Thyroid gland (tissue), 4 donors: ENCODE results near the gene BRD3. TPM values are rescaled to one million over a fixed set of nuclear protein-coding genes. Genes with fewer than 3 reads are reported as not detected.
A peak's percentile ranks its signal among the peaks of the same experiment; 100 is the strongest.

Experiments used
- DNase-seq, 2 donors: peaks; one replicate each; pipeline ENCODE4 v3.0.0-alpha.2; 2019
- H3K27ac ChIP-seq, 3 donors: fragments of 200-600 bp; sonication (generic); 1 replicate in 2 of 3; 2 replicates in 1 of 3; pipeline ENCODE4 v1.5.1; 2016 to 2019; ENCODE audit warnings: mild to moderate bottlenecking in 1 of 3, moderate library complexity in 1 of 3
- H3K27me3 ChIP-seq: fragments of 200-600 bp; sonication (generic); one replicate; pipeline ENCODE4 v1.5.1; 2019
- H3K36me3 ChIP-seq, 2 donors: fragments of 200-600 bp; sonication (generic); one replicate each; pipeline ENCODE4 v1.5.1; 2016 to 2019
- H3K4me1 ChIP-seq, 2 donors: fragments of 200-600 bp; sonication (generic); one replicate each; pipeline ENCODE4 v1.5.1; 2017 to 2019
- H3K4me3 ChIP-seq, 3 donors: fragments of 200-600 bp; sonication (generic); replicated peaks in 1 of 3; 1 replicate in 2 of 3; 2 replicates in 1 of 3; pipeline ENCODE4 v1.5.1; 2016; ENCODE audit warnings: mild to moderate bottlenecking in 1 of 3
- H3K9me3 ChIP-seq: fragments of 200-600 bp; sonication (generic); one replicate; pipeline ENCODE4 v1.5.1; 2017
- POLR2A ChIP-seq, 2 donors: fragments of 450-650 bp; IDR thresholded peaks; one replicate each; pipeline ENCODE4 v1.6.1; 2017; ENCODE audit warnings: antibody characterized with exemption in 2 of 2, mild to moderate bottlenecking in 2 of 2, moderate library complexity in 1 of 2
- WGBS, 2 donors: methylation state at CpG; one replicate each; pipeline ENCODE4 v1.1.5; 2017; 5-methylcytosine and 5-hydroxymethylcytosine counted together
- intact Hi-C: fragments of 100-400 bp; cut with DNase I; formaldehyde crosslinking; loops from one replicate; pipeline ENCODE4 v1.15.1; 2023
- total RNA-seq, 4 donors: library from RNA; depleted of rRNA; stranded (reverse); fragments of >200 nt; gene quantifications; one replicate each; pipeline ENCODE4 v1.2.3, GENCODE V29; 2016
- TF ChIP-seq, protein P1 (sequence below), 6 experiments: fragments of 200-600 bp in 3 of 6; fragments of 450-650 bp in 3 of 6; sonication (generic) in 3 of 6; IDR thresholded peaks; one replicate each; pipeline ENCODE4 v1.5.1; 2016 to 2019; ENCODE audit warnings: antibody characterized with exemption in 6 of 6, mild to moderate bottlenecking in 2 of 6, inconsistent platforms in 1 of 6, moderate library complexity in 1 of 6

The BRD3 gene
- total RNA-seq, 4 donors from 2014 or later, result 21.6 to 42.7 (median 28.7) TPM

DNA sequence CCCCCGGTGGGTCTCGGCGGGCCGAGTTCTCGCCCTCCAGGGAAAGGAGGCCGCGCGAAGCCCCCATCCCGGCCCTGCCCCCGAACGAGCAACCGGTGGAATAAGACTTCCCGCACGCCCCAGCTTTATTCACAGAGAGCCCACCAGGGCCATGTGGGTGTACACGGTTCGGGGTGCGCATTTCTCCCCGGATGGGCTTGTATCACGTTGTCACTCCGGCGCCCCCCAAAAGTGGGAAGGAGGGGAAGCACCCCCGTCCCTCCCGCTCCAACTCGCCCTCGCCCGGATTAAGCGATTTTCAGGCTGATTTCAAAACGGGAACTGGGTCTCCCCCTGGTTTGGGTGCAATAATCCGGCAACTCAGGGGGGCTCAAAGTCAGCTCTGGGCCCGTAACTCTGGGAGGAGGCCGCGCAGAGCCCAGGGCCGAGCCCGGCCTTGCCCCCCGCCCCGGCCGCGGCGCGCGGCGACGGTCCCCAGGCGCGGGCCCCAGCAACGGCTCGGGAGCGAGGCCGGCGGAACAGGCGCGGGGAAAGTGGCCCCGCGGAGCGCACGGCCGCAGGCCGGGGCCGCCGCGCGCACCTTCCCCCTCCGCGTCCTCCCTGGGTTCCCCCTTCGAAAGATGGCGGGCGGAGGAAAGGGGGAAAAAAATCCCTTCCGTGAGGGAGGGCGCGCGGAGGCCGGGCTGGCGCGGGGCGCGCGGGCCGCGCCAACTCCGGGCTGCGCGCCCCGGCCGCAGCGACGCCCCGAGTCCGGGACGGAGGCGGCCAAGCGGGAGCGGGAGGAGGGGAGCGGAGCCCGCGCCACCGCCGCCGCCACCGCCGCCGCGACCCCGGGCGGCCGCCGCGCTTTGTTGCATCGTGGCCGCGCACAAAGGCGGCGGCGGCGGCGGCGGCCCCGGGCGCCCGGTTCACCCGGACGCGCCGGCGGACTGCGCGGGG lies 644 bp downstream of the BRD3 start:
- no peaks in the 10 kb centered on the region for H3K27me3 ChIP-seq
- TF ChIP-seq POLR2A (IDR thresholded peaks at IDR 0.05), result no peak
- TF ChIP-seq, protein P1, sequence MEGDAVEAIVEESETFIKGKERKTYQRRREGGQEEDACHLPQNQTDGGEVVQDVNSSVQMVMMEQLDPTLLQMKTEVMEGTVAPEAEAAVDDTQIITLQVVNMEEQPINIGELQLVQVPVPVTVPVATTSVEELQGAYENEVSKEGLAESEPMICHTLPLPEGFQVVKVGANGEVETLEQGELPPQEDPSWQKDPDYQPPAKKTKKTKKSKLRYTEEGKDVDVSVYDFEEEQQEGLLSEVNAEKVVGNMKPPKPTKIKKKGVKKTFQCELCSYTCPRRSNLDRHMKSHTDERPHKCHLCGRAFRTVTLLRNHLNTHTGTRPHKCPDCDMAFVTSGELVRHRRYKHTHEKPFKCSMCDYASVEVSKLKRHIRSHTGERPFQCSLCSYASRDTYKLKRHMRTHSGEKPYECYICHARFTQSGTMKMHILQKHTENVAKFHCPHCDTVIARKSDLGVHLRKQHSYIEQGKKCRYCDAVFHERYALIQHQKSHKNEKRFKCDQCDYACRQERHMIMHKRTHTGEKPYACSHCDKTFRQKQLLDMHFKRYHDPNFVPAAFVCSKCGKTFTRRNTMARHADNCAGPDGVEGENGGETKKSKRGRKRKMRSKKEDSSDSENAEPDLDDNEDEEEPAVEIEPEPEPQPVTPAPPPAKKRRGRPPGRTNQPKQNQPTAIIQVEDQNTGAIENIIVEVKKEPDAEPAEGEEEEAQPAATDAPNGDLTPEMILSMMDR (IDR thresholded peaks at IDR 0.05), result no peak
- H3K27ac ChIP-seq, result peak overlapping the region; percentile 29 to 53 (median 51)
- H3K4me1 ChIP-seq, result peaks cover 25 to 32% of the 10 kb centered on the region in 2 donors
- H3K9me3 ChIP-seq, result no peaks in the 10 kb centered on the region
- 0 to 1% methylated on average over 6 to 13 of the region's 126 CpGs for WGBS, 2 donors
- intact Hi-C loops, result loop anchor here (5.0 to 10.0 kb wide), 2 partner anchors 40 to 68 kb away; partner anchors contain the start of genes BRD3OS and WDR5
- H3K4me3 ChIP-seq, result peak overlapping the region in 2 of 3 donors; percentile 58 to 63
- DNase-seq, result peak; percentile 41 to 45
- H3K36me3 ChIP-seq, result no peaks in the 10 kb centered on the region

DNA sequence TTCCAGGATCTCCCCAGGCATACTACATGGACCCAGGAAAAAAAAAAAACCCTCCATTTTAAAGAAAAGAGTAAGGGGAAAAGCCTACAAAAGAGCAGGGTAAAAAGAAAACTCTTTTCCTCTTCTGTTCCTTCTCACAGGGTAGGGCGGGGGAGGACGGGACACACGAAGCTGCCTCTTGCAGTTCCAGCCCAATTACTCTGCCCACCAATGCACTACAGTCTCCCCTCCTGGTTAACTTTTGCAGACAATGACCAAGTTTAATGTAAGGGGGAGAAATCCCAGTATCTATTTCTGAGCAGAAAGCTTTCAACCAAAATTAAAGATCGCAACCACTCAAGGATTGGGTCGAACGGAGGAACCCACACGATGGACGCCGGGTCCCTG lies 1.3 kb downstream of the BRD3 start:
- H3K27me3 ChIP-seq, result no peaks in the 10 kb centered on the region
- TF ChIP-seq, protein P1 (IDR thresholded peaks at IDR 0.05), result no peak
- no peak for TF ChIP-seq POLR2A (IDR thresholded peaks at IDR 0.05)
- peak in 1 of 2 donors; percentile 32 for DNase-seq
- H3K36me3 ChIP-seq, result no peaks in the 10 kb centered on the region
- H3K27ac ChIP-seq, result peak overlapping the region; percentile 4 to 53 (median 51)
- H3K4me1 ChIP-seq, result peaks cover 32 to 39% of the 10 kb centered on the region in 2 donors
- intact Hi-C loops, result loop anchor here (5.0 to 10.0 kb wide), 2 partner anchors 39 to 68 kb away; partner anchors contain the start of genes BRD3OS and WDR5
- peak overlapping the region in 2 of 3 donors; percentile 58 to 63 for H3K4me3 ChIP-seq
- 1 to 2% methylated on average over 8 to 9 of the region's 9 CpGs for WGBS, 2 donors
- H3K9me3 ChIP-seq, result no peaks in the 10 kb centered on the region

DNA sequence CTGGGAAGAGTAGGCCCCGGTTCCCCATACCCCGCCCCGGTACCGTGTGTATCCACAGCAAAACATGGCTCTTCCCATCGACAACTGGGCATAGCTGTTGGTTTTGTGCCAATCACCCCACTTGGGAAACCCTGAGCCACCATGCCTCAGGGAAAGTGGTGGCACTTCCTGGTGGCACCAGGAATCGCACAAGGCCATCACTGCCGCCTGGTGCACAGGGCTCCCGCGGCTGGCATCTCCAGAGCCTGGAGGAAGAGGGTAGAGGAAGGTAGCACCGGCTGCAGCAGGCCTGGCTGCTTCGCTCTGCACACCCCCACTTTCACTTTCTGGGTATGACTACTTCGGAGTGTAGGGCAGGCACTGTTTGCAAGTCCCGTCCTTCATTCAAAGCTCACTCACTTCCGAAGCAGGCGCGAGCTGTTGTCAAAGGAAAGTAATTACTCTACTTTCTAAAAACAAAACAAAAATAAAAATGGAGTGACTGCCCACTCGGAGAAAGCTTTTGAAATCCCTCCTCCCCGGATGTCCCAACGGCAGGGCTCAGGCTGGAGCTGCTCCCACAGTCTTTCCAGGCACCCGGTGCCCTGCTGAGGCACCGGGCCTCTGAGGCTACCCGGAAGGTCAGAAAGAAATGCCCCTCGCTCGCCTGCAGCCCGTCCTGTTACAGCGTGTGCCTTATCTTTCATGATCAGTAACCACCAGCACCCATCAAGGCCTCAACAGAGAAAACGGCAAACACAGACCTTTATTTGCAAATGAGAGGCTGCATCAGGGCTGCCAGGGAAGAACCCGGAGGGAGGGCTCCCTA lies 2.0 kb downstream of the BRD3 start:
- Histone ChIP-seq H3K27me3 (no peaks in the 10 kb centered on the region), H3K27ac (peak overlapping the region in 2 of 3 donors; percentile 4 to 48), H3K36me3 (no peaks in the 10 kb centered on the region), H3K4me3 (peak overlapping the region in 2 of 3 donors; percentile 58 to 63), H3K4me1 (peaks cover 37 to 46% of the 10 kb centered on the region in 2 donors), H3K9me3 (no peaks in the 10 kb centered on the region)
- 19 to 26% methylated on average over 23 to 28 of the region's 28 CpGs for WGBS, 2 donors
- TF ChIP-seq, protein P1 (IDR thresholded peaks at IDR 0.05), result no peak
- no peak for TF ChIP-seq POLR2A (IDR thresholded peaks at IDR 0.05)
- peak; percentile 24 to 39 for DNase-seq
- intact Hi-C loops, result loop anchor here (5.0 to 10.0 kb wide), 2 partner anchors 39 to 69 kb away; partner anchors contain the start of genes BRD3OS and WDR5

DNA sequence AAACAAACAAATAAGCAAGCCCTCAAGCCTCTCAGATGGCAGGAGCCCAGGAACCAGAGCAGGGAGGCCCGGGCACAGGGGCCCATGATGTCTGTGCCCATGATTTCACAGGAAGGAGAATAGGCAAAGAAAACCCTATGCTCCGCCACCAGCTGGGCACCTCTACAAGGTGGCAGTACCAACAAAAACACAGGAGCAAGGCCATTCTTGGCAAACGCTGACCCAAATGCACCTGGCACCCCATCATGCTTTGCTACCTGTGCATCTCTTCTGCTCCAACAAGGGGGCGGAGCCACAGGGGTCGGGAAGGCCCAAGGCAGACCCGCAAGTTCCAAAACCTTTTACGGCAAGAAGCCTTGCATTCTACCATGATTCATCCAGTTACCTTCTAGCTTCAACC lies 3.1 kb downstream of the BRD3 start:
- no peaks in the 10 kb centered on the region for H3K27me3 ChIP-seq
- no peak for TF ChIP-seq POLR2A (IDR thresholded peaks at IDR 0.05)
- TF ChIP-seq, protein P1 (IDR thresholded peaks at IDR 0.05), result no peak
- intact Hi-C loops, result loop anchor here (5.0 to 10.0 kb wide), 2 partner anchors 37 to 70 kb away; partner anchors contain the start of genes BRD3OS and WDR5
- H3K9me3 ChIP-seq, result no peaks in the 10 kb centered on the region
- DNase-seq, result no peak
- WGBS, 2 donors, result 85 to 92% methylated on average over 7 of the region's 7 CpGs
- no peaks in the 10 kb centered on the region for H3K36me3 ChIP-seq
- peaks cover 39 to 53% of the 10 kb centered on the region in 2 donors for H3K4me1 ChIP-seq
- no peak overlapping the region for H3K27ac ChIP-seq
- H3K4me3 ChIP-seq, result no peak overlapping the region
